HepG2 (cell line): ENCODE results near the gene INAFM1. TPM values are rescaled to one million over a fixed set of nuclear protein-coding genes. Genes with fewer than 3 reads are reported as not detected.

Experiments
- AGO2 ChIP-seq: fragments of 200-400 bp; formaldehyde crosslinking; optimal IDR thresholded peaks from 2 replicates; pipeline ENCODE3; 2017; ENCODE audit warnings: mild to moderate bottlenecking, low read depth, low read length, moderate library complexity
- CCAR2 ChIP-seq: fragments of 200-400 bp; formaldehyde crosslinking; optimal IDR thresholded peaks from 2 replicates; pipeline ENCODE3; 2018; ENCODE audit warnings: low read depth, mild to moderate bottlenecking, low read length, moderate library complexity
- IKZF1 ChIP-seq: fragments of 450-650 bp; IDR thresholded peaks from 2 replicates; pipeline ENCODE4 v1.7.1; 2016
- JDP2 ChIP-seq: sonication (generic); formaldehyde crosslinking; IDR thresholded peaks from 2 replicates; pipeline ENCODE4 v1.8.1; 2022; ENCODE audit warnings: missing genetic modification reagents, borderline replicate concordance
- LRRFIP1 ChIP-seq: sonication (generic); formaldehyde crosslinking; conservative IDR thresholded peaks from 2 replicates; pipeline ENCODE4 v1.4.0; 2020; ENCODE audit warnings: missing genetic modification reagents
- MLX ChIP-seq: IDR thresholded peaks from 2 replicates; pipeline ENCODE4 v1.6.1; 2016
- MXI1 ChIP-seq: IDR thresholded peaks from 3 replicates; pipeline ENCODE4 v1.6.1; 2012; ENCODE audit warnings: low read depth, low read length, inconsistent platforms, borderline replicate concordance
- PATZ1 ChIP-seq: sonication (generic); formaldehyde crosslinking; IDR thresholded peaks from 2 replicates; pipeline ENCODE4 v1.4.0; 2020; ENCODE audit warnings: missing genetic modification reagents
- PHF20 ChIP-seq: sonication (generic); formaldehyde crosslinking; IDR thresholded peaks from 2 replicates; pipeline ENCODE4 v1.5.0; 2020; ENCODE audit warnings: mild to moderate bottlenecking, missing genetic modification reagents
- SOX6 ChIP-seq, 2 experiments: fragments of 450-650 bp in 1 of 2; sonication (generic) in 1 of 2; formaldehyde crosslinking in 1 of 2; IDR thresholded peaks; 2 replicates each; pipeline versions ENCODE4 v1.4.0 to v1.6.1; 2017 to 2020; ENCODE audit warnings: antibody characterized with exemption in 1 of 2, mild to moderate bottlenecking in 1 of 2, missing genetic modification reagents in 1 of 2
- TEAD3 ChIP-seq: optimal IDR thresholded peaks from 2 replicates; pipeline ENCODE3; 2016; ENCODE audit warnings: borderline replicate concordance
- THAP8 ChIP-seq: sonication (generic); formaldehyde crosslinking; IDR thresholded peaks from 2 replicates; pipeline ENCODE4 v1.5.1; 2020; ENCODE audit warnings: missing genetic modification reagents, mild to moderate bottlenecking, borderline replicate concordance
- ZHX1 ChIP-seq: sonication (generic); formaldehyde crosslinking; IDR thresholded peaks from 2 replicates; pipeline ENCODE4 v1.8.1; 2022; ENCODE audit warnings: low read depth, mild to moderate bottlenecking, missing genetic modification reagents
- ZKSCAN8 ChIP-seq: IDR thresholded peaks from 2 replicates; pipeline ENCODE4 v1.6.1; 2016; ENCODE audit warnings: borderline replicate concordance, missing genetic modification reagents, missing compliant biosample characterization
- ZNF101 ChIP-seq: sonication (generic); formaldehyde crosslinking; IDR thresholded peaks from 2 replicates; pipeline ENCODE4 v1.4.0; 2020; ENCODE audit warnings: mild to moderate bottlenecking, low read depth, missing genetic modification reagents, borderline replicate concordance
- ZNF431 ChIP-seq: sonication (generic); formaldehyde crosslinking; IDR thresholded peaks from 2 replicates; pipeline ENCODE4 v1.9.0; 2022; ENCODE audit warnings: missing genetic modification reagents, low read depth, mild to moderate bottlenecking, borderline replicate concordance
- ZNF562 ChIP-seq: sonication (generic); formaldehyde crosslinking; IDR thresholded peaks from 2 replicates; pipeline ENCODE4 v1.8.0; 2022; ENCODE audit warnings: missing genetic modification reagents, borderline replicate concordance
- ZNF615 ChIP-seq: sonication (generic); formaldehyde crosslinking; IDR thresholded peaks from 2 replicates; pipeline ENCODE4 v1.5.0; 2020; ENCODE audit warnings: mild to moderate bottlenecking, missing genetic modification reagents, borderline replicate concordance
- ZNF644 ChIP-seq: IDR thresholded peaks from 2 replicates; pipeline ENCODE4 v1.6.1; 2016; ENCODE audit warnings: low read depth
- ZNF841 ChIP-seq: sonication (generic); formaldehyde crosslinking; IDR thresholded peaks from 2 replicates; pipeline ENCODE4 v1.8.1; 2023; ENCODE audit warnings: missing genetic modification reagents, borderline replicate concordance
- polyA plus RNA-seq, 8 experiments: library from polyadenylated mRNA; depleted of rRNA in 3 of 8; stranded (reverse) in 7 of 8; unstranded in 1 of 8; fragments of >200 nt; fragmentation: Illumina TruSeq in 4 of 8; extraction: Trizol in 4 of 8; gene quantifications; 2 replicates each; pipeline versions ENCODE4 v1.2.1 to v1.2.3, GENCODE V29; 2011 to 2016; ENCODE audit warnings: low read depth in 4 of 8, missing spikeins in 1 of 8, mixed read lengths in 1 of 8; ENCODE audit not compliant: insufficient read depth in 1 of 8
- total RNA-seq, 5 experiments: library from RNA; depleted of rRNA; stranded (reverse); fragments of >200 nt; fragmentation: Illumina TruSeq; extraction: Trizol; gene quantifications; 2 replicates each; pipeline ENCODE4 v1.2.3, GENCODE V29; 2016; ENCODE audit warnings: low read depth in 1 of 5

INAFM1 gene
- total and polyA plus RNA-seq, 2 of the 13 experiments (the other 11 are each of a cell fraction or from before 2014, with no cell fraction given) = 0.88 to 1.9 TPM

- peak; percentile 82 for TF ChIP-seq PATZ1 (CRISPR knock-in tag)
- no peak for TF ChIP-seq ZHX1 (CRISPR knock-in tag)
- TF ChIP-seq CCAR2 = no peak
- no peak for TF ChIP-seq ZNF644
- 0 out of 2 replicates have a peak, but pooled peaks have one; percentile 49 for TF ChIP-seq MLX (CRISPR knock-in tag)
- no peak for TF ChIP-seq ZNF562 (CRISPR knock-in tag)
- no peak for TF ChIP-seq JDP2 (CRISPR knock-in tag)
- TF ChIP-seq THAP8 (CRISPR knock-in tag) = no peak
- TF ChIP-seq PHF20 (CRISPR knock-in tag) = no peak
- TF ChIP-seq MXI1 = peak; percentile 68; the same call in 2 of the 3 replicates
- TF ChIP-seq SOX6 (IDR thresholded peaks at IDR 0.05) = no peak
- no peak for TF ChIP-seq SOX6 (CRISPR knock-in tag; IDR thresholded peaks at IDR 0.05)
- TF ChIP-seq AGO2 = peak; percentile 82
- no peak for TF ChIP-seq ZNF841 (CRISPR knock-in tag)
- TF ChIP-seq IKZF1 = no peak
- 0 out of 2 replicates have a peak, but pooled peaks have one; percentile 35 for TF ChIP-seq ZNF431 (CRISPR knock-in tag)
- TF ChIP-seq LRRFIP1 = no peak
- TF ChIP-seq TEAD3 (CRISPR knock-in tag) = no peak
- TF ChIP-seq ZKSCAN8 (CRISPR knock-in tag) = no peak
- no peak for TF ChIP-seq ZNF101
- TF ChIP-seq ZNF615 (CRISPR knock-in tag) = no peak
These were observed 46.3 kb upstream of the INAFM1 start (continued) for GRCh38 chr19:47228168-47228936.
